ENCODE measurements around the gene SLC16A5.

- TF ChIP-seq, protein P1, sequence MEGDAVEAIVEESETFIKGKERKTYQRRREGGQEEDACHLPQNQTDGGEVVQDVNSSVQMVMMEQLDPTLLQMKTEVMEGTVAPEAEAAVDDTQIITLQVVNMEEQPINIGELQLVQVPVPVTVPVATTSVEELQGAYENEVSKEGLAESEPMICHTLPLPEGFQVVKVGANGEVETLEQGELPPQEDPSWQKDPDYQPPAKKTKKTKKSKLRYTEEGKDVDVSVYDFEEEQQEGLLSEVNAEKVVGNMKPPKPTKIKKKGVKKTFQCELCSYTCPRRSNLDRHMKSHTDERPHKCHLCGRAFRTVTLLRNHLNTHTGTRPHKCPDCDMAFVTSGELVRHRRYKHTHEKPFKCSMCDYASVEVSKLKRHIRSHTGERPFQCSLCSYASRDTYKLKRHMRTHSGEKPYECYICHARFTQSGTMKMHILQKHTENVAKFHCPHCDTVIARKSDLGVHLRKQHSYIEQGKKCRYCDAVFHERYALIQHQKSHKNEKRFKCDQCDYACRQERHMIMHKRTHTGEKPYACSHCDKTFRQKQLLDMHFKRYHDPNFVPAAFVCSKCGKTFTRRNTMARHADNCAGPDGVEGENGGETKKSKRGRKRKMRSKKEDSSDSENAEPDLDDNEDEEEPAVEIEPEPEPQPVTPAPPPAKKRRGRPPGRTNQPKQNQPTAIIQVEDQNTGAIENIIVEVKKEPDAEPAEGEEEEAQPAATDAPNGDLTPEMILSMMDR (IDR thresholded peaks at IDR 0.05): peak in 4 of 6 experiments; percentile 15 to 53 (median 38)
- TF ChIP-seq POLR2AphosphoS5 (IDR thresholded peaks at IDR 0.05) (no peak), EP300 (IDR thresholded peaks at IDR 0.05) (no peak)
Measured at GRCh38 chr17:75059369-75060345, 28.1 kb upstream of the SLC16A5 start.
